Measurements from ENCODE around the gene BCDIN3D. TPM values are rescaled to one million over a fixed set of nuclear protein-coding genes. Genes with fewer than 3 reads are reported as not detected.

Gene BCDIN3D
- total RNA-seq, 2 donors from 2014 or later = 3.3 to 3.7 TPM

DNA sequence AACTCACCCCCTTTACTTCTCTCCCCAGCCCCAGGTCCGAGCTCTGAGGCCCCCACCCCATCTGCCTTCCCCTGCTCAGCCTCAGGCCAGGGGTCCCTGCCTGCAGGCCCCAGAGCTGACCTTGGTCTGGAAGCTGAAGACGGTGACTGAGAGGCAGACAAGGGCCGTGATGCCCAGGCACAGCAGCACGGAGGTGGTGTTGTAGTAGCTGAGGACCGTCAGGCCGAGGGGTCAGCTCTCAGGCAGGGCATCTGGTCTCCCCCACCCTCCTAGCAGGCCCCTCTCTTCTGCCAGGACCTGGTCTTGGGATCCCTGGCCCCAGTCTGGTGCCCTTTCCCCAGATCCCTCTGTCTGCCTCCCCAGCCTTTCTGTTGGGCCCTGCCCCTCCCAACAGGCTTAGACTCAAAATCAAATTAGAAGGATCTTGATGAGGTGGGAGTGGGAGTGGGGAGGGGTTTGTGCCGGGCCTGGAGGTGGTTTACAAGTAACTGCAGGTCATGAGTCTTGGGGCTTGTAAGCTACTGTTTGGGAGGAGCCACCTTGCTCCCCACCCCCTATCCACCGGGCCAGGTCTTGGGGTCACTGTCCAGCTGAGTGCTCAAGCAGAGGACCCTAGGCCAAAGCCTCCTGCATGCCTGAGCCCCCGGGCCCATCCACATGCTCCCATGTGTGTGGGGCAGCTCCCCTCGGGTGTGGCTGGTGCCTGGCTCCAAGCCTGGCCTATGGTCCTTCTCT is 46.6 kb upstream of the BCDIN3D start:
- no peak for DNase-seq
- Histone ChIP-seq H3K9ac (ENCODE audit: low read depth in 2 of 2, low read length in 2 of 2) (no peak overlapping the region), H3K27ac (no peak overlapping the region), H3K4me3 (no peak overlapping the region), H3K4me1 (peaks cover 12% of the 10 kb centered on the region), H3K36me3 (no peaks in the 10 kb centered on the region), H3K9me3 (no peaks in the 10 kb centered on the region), H3K27me3 (no peaks in the 10 kb centered on the region)
- TF ChIP-seq, protein P1, sequence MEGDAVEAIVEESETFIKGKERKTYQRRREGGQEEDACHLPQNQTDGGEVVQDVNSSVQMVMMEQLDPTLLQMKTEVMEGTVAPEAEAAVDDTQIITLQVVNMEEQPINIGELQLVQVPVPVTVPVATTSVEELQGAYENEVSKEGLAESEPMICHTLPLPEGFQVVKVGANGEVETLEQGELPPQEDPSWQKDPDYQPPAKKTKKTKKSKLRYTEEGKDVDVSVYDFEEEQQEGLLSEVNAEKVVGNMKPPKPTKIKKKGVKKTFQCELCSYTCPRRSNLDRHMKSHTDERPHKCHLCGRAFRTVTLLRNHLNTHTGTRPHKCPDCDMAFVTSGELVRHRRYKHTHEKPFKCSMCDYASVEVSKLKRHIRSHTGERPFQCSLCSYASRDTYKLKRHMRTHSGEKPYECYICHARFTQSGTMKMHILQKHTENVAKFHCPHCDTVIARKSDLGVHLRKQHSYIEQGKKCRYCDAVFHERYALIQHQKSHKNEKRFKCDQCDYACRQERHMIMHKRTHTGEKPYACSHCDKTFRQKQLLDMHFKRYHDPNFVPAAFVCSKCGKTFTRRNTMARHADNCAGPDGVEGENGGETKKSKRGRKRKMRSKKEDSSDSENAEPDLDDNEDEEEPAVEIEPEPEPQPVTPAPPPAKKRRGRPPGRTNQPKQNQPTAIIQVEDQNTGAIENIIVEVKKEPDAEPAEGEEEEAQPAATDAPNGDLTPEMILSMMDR (IDR thresholded peaks at IDR 0.05) = no peak
- intact Hi-C loops (cut with DNase I) = no loop called here

DNA sequence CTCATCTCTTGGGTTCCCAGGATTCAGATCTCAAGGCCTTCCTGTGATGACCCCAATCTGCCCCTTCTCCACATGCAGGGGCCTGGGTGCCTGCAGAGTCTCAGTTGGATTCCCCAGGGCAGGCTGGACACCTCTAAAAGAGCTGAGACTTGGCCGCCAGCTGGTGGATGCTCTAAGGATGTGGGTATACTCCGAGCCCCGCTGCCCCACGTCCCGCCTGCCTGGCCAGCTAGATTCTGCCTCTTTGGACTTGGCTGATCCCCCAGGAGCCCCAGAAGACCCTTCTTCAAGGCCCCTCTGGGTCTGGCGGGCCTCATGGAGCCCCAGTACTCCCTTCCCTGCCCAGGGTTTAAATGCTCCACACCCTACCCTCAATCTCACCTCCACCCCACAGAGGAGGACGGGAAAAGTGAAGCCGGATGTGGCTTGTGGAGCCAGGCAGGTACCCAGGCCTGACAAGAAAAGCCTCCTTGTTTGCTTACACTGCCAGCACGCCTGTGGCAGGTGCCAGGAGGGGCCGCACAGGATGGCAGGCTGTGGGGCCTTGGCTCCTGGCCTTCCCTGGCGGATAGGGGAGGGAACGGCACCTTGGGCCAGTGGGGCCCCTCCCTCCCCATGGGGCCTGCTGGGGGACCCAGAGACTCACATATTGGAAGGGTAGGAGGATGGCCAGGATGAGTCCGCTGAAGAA is 45.7 kb upstream of the BCDIN3D start:
- intact Hi-C loops (cut with DNase I) = no loop called here
- Histone ChIP-seq H3K9me3 (no peaks in the 10 kb centered on the region), H3K36me3 (no peaks in the 10 kb centered on the region), H3K27ac (peak overlapping the region; percentile 22), H3K4me3 (no peak overlapping the region), H3K27me3 (no peaks in the 10 kb centered on the region), H3K9ac (ENCODE audit: low read depth in 2 of 2, low read length in 2 of 2) (no peak overlapping the region), H3K4me1 (peaks cover 12% of the 10 kb centered on the region)
- TF ChIP-seq, protein P1 (IDR thresholded peaks at IDR 0.05) = no peak
- peak; percentile 52 for DNase-seq

DNA sequence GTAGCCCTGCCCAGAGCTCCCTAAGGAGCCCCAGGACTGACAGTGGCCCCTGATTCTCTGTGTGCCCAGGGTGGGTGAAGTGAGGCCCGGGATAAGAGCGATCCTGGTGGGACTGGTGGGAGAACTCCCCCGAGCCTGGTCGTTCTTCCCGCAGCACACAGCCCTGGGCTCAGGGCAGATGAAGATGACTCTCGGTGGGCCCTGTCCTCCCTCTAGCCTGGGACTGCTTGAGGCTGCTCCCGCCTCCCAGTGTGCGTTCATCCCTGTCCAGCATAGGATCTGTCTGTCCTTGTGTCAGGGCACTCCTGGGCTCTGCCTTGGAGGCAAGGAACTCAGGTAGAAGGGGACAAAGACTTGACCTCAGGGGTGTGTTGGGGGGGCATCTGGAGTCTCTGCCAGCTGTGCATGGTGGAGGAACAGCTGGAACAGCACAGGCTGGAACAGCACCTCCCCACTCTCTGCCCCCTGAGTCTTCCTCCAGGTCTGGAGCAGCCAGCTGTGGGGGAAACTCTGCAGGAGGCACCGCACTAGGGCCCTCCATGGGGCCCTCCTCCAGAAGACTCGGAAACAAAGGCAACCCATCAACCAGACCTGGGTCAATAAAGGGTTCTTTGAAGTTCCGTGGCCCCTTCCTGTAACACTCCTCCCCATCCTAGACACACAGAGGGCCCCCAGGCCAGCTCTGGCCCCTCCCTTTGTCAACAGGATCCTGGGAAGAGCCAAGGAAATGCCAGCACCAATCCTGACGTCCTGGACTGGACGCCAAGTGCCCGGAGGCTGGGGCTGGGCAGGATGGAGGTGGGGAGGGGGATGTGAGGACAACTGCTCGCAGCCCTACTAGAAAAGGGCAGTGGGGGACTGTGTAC is 44.9 kb upstream of the BCDIN3D start:
- intact Hi-C loops (cut with DNase I) = no loop called here
- H3K27me3 ChIP-seq = no peaks in the 10 kb centered on the region
- H3K9ac ChIP-seq (ENCODE audit: low read depth in 2 of 2, low read length in 2 of 2) = no peak overlapping the region
- TF ChIP-seq, protein P1 (IDR thresholded peaks at IDR 0.05) = no peak
- no peak overlapping the region for H3K27ac ChIP-seq
- no peaks in the 10 kb centered on the region for H3K9me3 ChIP-seq
- no peak overlapping the region for H3K4me3 ChIP-seq
- peak; percentile 48 for DNase-seq
- peaks cover 12% of the 10 kb centered on the region for H3K4me1 ChIP-seq
- no peaks in the 10 kb centered on the region for H3K36me3 ChIP-seq

DNA sequence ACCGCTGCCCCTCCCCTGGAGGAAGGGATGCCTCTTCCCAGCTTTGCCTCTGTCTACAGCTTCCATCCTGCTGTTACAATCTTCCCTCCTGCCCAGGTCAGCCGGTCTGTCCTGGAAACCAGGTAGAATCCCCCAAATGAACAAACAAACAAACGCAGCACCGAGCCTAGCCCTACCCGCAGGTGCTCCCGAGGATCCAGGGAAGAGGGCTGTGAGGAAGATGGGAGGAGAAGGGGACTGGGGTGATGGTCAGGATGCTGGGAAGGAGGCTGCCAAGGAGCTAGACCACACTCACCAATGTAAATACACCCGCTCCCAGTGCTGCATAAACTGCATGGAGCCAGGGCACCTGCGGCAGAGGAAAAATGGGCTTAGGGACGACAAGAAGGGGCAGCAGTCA is 44.2 kb upstream of the BCDIN3D start:
- H3K9ac ChIP-seq (ENCODE audit: low read depth in 2 of 2, low read length in 2 of 2) = no peak overlapping the region
- TF ChIP-seq, protein P1 (IDR thresholded peaks at IDR 0.05) = no peak
- H3K4me3 ChIP-seq = no peak overlapping the region
- no peaks in the 10 kb centered on the region for H3K9me3 ChIP-seq
- intact Hi-C loops (cut with DNase I) = no loop called here
- DNase-seq = no peak
- peaks cover 12% of the 10 kb centered on the region for H3K4me1 ChIP-seq
- H3K36me3 ChIP-seq = no peaks in the 10 kb centered on the region
- H3K27ac ChIP-seq = no peak overlapping the region
- H3K27me3 ChIP-seq = no peaks in the 10 kb centered on the region

DNA sequence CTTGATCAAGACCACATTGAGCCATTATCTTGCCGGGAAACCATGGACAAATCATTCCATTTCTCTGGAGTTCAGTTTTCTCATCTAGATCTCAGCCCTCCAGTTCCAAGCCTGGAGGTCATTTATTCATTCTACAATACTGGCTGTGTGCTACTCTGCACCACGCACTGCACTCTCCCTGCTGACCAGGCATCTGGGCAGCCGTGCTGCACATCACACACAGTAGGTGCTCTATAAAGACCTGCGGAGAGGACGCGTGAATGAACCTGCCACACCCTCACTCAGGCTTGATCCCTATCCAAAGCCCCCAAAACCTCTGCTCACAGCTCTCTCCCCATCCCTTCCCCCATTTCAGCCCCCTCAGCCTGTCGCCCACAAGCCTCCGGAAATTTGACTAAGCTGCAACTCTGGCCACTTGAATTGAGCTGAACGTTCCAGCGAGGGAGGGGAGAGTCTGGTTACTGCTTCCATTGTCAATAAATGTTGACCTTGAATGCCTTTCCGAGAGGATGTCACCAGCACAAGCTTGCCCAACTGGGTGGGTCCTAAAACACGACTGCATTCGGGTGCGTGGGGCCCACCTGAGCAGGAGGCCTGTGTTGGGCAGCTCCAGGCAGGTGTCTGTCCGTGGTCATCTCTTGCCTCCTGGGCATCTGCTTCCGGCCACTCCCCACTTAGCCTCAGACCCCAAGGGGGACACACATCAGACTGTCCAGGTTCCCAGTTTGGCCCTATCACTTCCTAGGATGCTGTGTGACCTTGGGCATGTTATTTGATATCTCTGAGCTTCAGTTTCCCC is 43.0 kb upstream of the BCDIN3D start:
- no peak for DNase-seq
- Histone ChIP-seq H3K4me3 (no peak overlapping the region), H3K36me3 (no peaks in the 10 kb centered on the region), H3K9ac (ENCODE audit: low read depth in 2 of 2, low read length in 2 of 2) (no peak overlapping the region), H3K27ac (no peak overlapping the region), H3K27me3 (no peaks in the 10 kb centered on the region), H3K9me3 (no peaks in the 10 kb centered on the region), H3K4me1 (peaks cover 12% of the 10 kb centered on the region)
- intact Hi-C loops (cut with DNase I) = no loop called here
- TF ChIP-seq, protein P1 (IDR thresholded peaks at IDR 0.05) = no peak
